ACC112 (cell line): ENCODE measurements around the gene NOL6.
"Not testable (repeated sequence)": the region's sequence is repeated elsewhere in the genome, so short reads cannot be mapped to it uniquely, and the experiment has no call there.

Source experiments
- H2AFZ ChIP-seq: fragments of 200-600 bp; sonication (generic); one replicate; pipeline ENCODE4 v1.6.0; 2017; ENCODE audit warnings: antibody characterized with exemption, low read length; ENCODE audit not compliant: unreplicated experiment
- H3K27ac ChIP-seq: fragments of 200-600 bp; sonication (generic); 2 replicates; pipeline ENCODE4 v1.5.1; 2014; ENCODE audit warnings: low read depth, mild to moderate bottlenecking, antibody characterized with exemption, low read length, moderate library complexity
- H3K27me3 ChIP-seq: fragments of 200-600 bp; sonication (generic); 2 replicates; pipeline ENCODE4 v1.6.1; 2014; ENCODE audit warnings: mild to moderate bottlenecking, antibody characterized with exemption, low read length, moderate library complexity, mixed read lengths; ENCODE audit not compliant: insufficient read depth
- H3K36me3 ChIP-seq: fragments of 200-600 bp; sonication (generic); 2 replicates; pipeline ENCODE4 v1.6.1; 2016; ENCODE audit warnings: mild to moderate bottlenecking, antibody characterized with exemption, low read length, moderate library complexity, mixed read lengths; ENCODE audit not compliant: insufficient read depth
- H3K4me1 ChIP-seq: fragments of 200-600 bp; sonication (generic); one replicate; pipeline ENCODE4 v1.6.1; 2016; ENCODE audit warnings: low read length, mixed read lengths; ENCODE audit not compliant: insufficient read depth, unreplicated experiment, control insufficient read depth
- H3K4me3 ChIP-seq: fragments of 200-600 bp; sonication (generic); 2 replicates; pipeline ENCODE4 v1.5.1; 2014; ENCODE audit warnings: mild to moderate bottlenecking, low read depth, low read length
- H3K79me2 ChIP-seq: fragments of 200-600 bp; sonication (generic); one replicate; pipeline ENCODE4 v1.6.0; 2016; ENCODE audit warnings: low read length; ENCODE audit not compliant: control insufficient read depth, unreplicated experiment, insufficient read depth

Gene NOL6

GRCh38 chr9:33473643-33474352 lies at the start of gene NOL6:
NOL6 (minus strand) TSS chr9:33473924; CDS start chr9:33473842, 82 bp downstream.
- Histone ChIP-seq H3K27ac (peak within 1 kb of the TSS; percentile 39), H3K27me3 (no peaks in the 10 kb centered on the region), H3K4me1 (peaks cover 18% of the 10 kb centered on the region), H3K36me3 (peaks cover 6% of the 10 kb centered on the region), H2AFZ (peak within 1 kb of the TSS; percentile 42), H3K4me3 (peak within 1 kb of the TSS; percentile 90), H3K79me2 (peaks cover 27% of the 10 kb centered on the region)

GRCh38 chr9:33521861-33522260 lies 48.1 kb upstream of the NOL6 start:
- H3K27ac ChIP-seq, H3K79me2 ChIP-seq, H3K4me1 ChIP-seq, H3K27me3 ChIP-seq, H3K36me3 ChIP-seq, H2AFZ ChIP-seq, H3K4me3 ChIP-seq: not testable (repeated sequence)

GRCh38 chr9:33517934-33518577 lies 44.3 kb upstream of the NOL6 start:
- not testable (repeated sequence) for H3K4me1 ChIP-seq, H3K4me3 ChIP-seq, H3K36me3 ChIP-seq, H3K27me3 ChIP-seq, H3K79me2 ChIP-seq, H2AFZ ChIP-seq
- 0 out of 2 replicates have a peak overlapping the region, but pooled peaks have one; percentile 16 for H3K27ac ChIP-seq

GRCh38 chr9:33517373-33517772 lies 43.6 kb upstream of the NOL6 start:
- Histone ChIP-seq H3K79me2 (no peaks in the 10 kb centered on the region), H3K4me3 (no peak overlapping the region), H3K36me3 (no peaks in the 10 kb centered on the region), H3K4me1 (peaks cover 6% of the 10 kb centered on the region), H3K27ac (no peak overlapping the region), H3K27me3 (no peaks in the 10 kb centered on the region), H2AFZ (no peak overlapping the region)

- not testable (repeated sequence) for H3K4me3 ChIP-seq, H2AFZ ChIP-seq, H3K4me1 ChIP-seq, H3K27ac ChIP-seq, H3K36me3 ChIP-seq, H3K79me2 ChIP-seq, H3K27me3 ChIP-seq
Measured at GRCh38 chr9:33516397-33516796, 42.7 kb upstream of the NOL6 start.

GRCh38 chr9:33515342-33515995 lies 41.7 kb upstream of the NOL6 start:
- not testable (repeated sequence) for H3K4me3 ChIP-seq, H3K36me3 ChIP-seq, H3K4me1 ChIP-seq, H3K79me2 ChIP-seq, H2AFZ ChIP-seq, H3K27me3 ChIP-seq, H3K27ac ChIP-seq

GRCh38 chr9:33512535-33512934 lies 38.8 kb upstream of the NOL6 start:
- H3K4me1 ChIP-seq, H3K27ac ChIP-seq, H3K4me3 ChIP-seq: not testable (repeated sequence)

GRCh38 chr9:33511184-33511517 lies 37.4 kb upstream of the NOL6 start:
- Histone ChIP-seq H3K4me3 (peak overlapping the region; percentile 96), H2AFZ (peak overlapping the region; percentile 90), H3K27ac (peak overlapping the region; percentile 94), H3K4me1 (peaks cover 10% of the 10 kb centered on the region)
- H3K27me3 ChIP-seq, H3K79me2 ChIP-seq, H3K36me3 ChIP-seq: not testable (repeated sequence)

More at GRCh38 chr9:33512535-33512934, 38.8 kb upstream of the NOL6 start:
- not testable (repeated sequence) for H2AFZ ChIP-seq, H3K27me3 ChIP-seq, H3K79me2 ChIP-seq, H3K36me3 ChIP-seq

- Histone ChIP-seq H3K4me1 (peaks cover 15% of the 10 kb centered on the region), H3K4me3 (peak overlapping the region; percentile 96), H3K79me2 (no peaks in the 10 kb centered on the region), H3K27ac (peak overlapping the region; percentile 94), H2AFZ (peak overlapping the region; percentile 90), H3K36me3 (no peaks in the 10 kb centered on the region), H3K27me3 (no peaks in the 10 kb centered on the region)
Measured at GRCh38 chr9:33510262-33511183, 36.8 kb upstream of the NOL6 start.

- H2AFZ ChIP-seq = no peak overlapping the region
Measured at GRCh38 chr9:33506626-33507370, 33.1 kb upstream of the NOL6 start.

More at GRCh38 chr9:33506626-33507370, 33.1 kb upstream of the NOL6 start:
- H3K27ac ChIP-seq = peak overlapping the region; percentile 92
- no peaks in the 10 kb centered on the region for H3K27me3 ChIP-seq
- no peaks in the 10 kb centered on the region for H3K36me3 ChIP-seq
- no peaks in the 10 kb centered on the region for H3K79me2 ChIP-seq
- H3K4me3 ChIP-seq = peak overlapping the region; percentile 67
- H3K4me1 ChIP-seq = peaks cover 15% of the 10 kb centered on the region
